ENCODE data around the gene CLK4. TPM values are rescaled to one million over a fixed set of nuclear protein-coding genes. Genes with fewer than 3 reads are reported as not detected.
A peak's percentile ranks its signal among the peaks of the same experiment; 100 is the strongest.

CLK4 gene
- total RNA-seq, 4 donors from 2014 or later, result 16.0 to 59.0 (median 27.2) TPM

GRCh38 chr5:178580271-178580955, 46.4 kb downstream of the CLK4 start:
- Histone ChIP-seq H3K36me3 (no peaks in the 10 kb centered on the region), H3K4me1 (peaks cover 0 to 12% (median 0%) of the 10 kb centered on the region in 3 donors), H3K9me3 (no peaks in the 10 kb centered on the region), H3K27me3 (peaks cover 47% of the 10 kb centered on the region), H3K27ac (no peak overlapping the region), H3K4me3 (no peak overlapping the region)
- ATAC-seq, result no peak
- 82 to 86% methylated on average over 8 to 14 of the region's 15 CpGs for WGBS, 2 donors (ENCODE audit: low coverage in 1 of 2)
- no peak for TF ChIP-seq EP300 (IDR thresholded peaks at IDR 0.05)
- no peak for TF ChIP-seq CTCF (IDR thresholded peaks at IDR 0.05)
- no peak for TF ChIP-seq POLR2A (IDR thresholded peaks at IDR 0.05)
- TF ChIP-seq POLR2AphosphoS5 (IDR thresholded peaks at IDR 0.05), result no peak

GRCh38 chr5:178577944-178578343, 48.9 kb downstream of the CLK4 start:
- WGBS, 2 donors (ENCODE audit: low coverage in 1 of 2), result 86 to 96% methylated on average over 2 to 3 of the region's 7 CpGs
- peaks cover 0 to 12% (median 0%) of the 10 kb centered on the region in 3 donors for H3K4me1 ChIP-seq
- TF ChIP-seq CTCF (IDR thresholded peaks at IDR 0.05), result no peak
- H3K27me3 ChIP-seq, result peaks cover 60% of the 10 kb centered on the region
- H3K4me3 ChIP-seq, result no peak overlapping the region
- no peaks in the 10 kb centered on the region for H3K36me3 ChIP-seq
- ATAC-seq, result no peak
- peaks cover 0 to 4% (median 0%) of the 10 kb centered on the region in 3 donors for H3K9me3 ChIP-seq
- H3K27ac ChIP-seq, result no peak overlapping the region

- no CpG with 5 or more reads among the region's 31 CpGs for WGBS, 2 donors (ENCODE audit: low coverage in 1 of 2)
Observed at GRCh38 chr5:178577376-178577839, 49.4 kb downstream of the CLK4 start.

GRCh38 chr5:178576591-178577351, 50.1 kb downstream of the CLK4 start:
- ATAC-seq, result peak; percentile 50
- peak overlapping the region; percentile 16 to 46 for H3K4me3 ChIP-seq

More at GRCh38 chr5:178577376-178577839, 49.4 kb downstream of the CLK4 start:
- Histone ChIP-seq H3K4me3 (peak overlapping the region in 1 of 2 donors; percentile 46), H3K27ac (peak overlapping the region in 1 of 4 donors; percentile 73), H3K9me3 (peaks cover 0 to 7% (median 0%) of the 10 kb centered on the region in 3 donors), H3K4me1 (peaks cover 0 to 12% (median 0%) of the 10 kb centered on the region in 3 donors), H3K36me3 (no peaks in the 10 kb centered on the region), H3K27me3 (peaks cover 58% of the 10 kb centered on the region)
- no peak for ATAC-seq
- no peak for TF ChIP-seq CTCF (IDR thresholded peaks at IDR 0.05)
- no peak for TF ChIP-seq EP300 (IDR thresholded peaks at IDR 0.05)
- no peak for TF ChIP-seq POLR2AphosphoS5 (IDR thresholded peaks at IDR 0.05)
- no peak for TF ChIP-seq POLR2A (IDR thresholded peaks at IDR 0.05)

More at GRCh38 chr5:178576591-178577351, 50.1 kb downstream of the CLK4 start:
- no peak for TF ChIP-seq POLR2A (IDR thresholded peaks at IDR 0.05)
- no peak for TF ChIP-seq CTCF (IDR thresholded peaks at IDR 0.05)
- TF ChIP-seq POLR2AphosphoS5 (IDR thresholded peaks at IDR 0.05), result no peak
- TF ChIP-seq EP300 (IDR thresholded peaks at IDR 0.05), result no peak
- 0% methylated on average over 1 of the region's 92 CpGs; no CpG with 5 or more reads in 1 of the 2 donors for WGBS, 2 donors (ENCODE audit: low coverage in 1 of 2)
- Histone ChIP-seq H3K36me3 (no peaks in the 10 kb centered on the region), H3K9me3 (peaks cover 0 to 7% (median 0%) of the 10 kb centered on the region in 3 donors), H3K27ac (peak overlapping the region in 1 of 4 donors; percentile 73), H3K4me1 (peaks cover 0 to 12% (median 0%) of the 10 kb centered on the region in 3 donors), H3K27me3 (peaks cover 56% of the 10 kb centered on the region)

Data from gastroesophageal sphincter (tissue), 4 donors.